GM21737 (cell line): ENCODE data around the gene TMCO6.
"Not testable (repeated sequence)": the region's sequence is repeated elsewhere in the genome, so short reads cannot be mapped to it uniquely, and the experiment has no call there.

Experiments used
- ATAC-seq: cut with Tn5 transposase; IDR thresholded peaks from one replicate; pipeline ENCODE4 v1.9.1; 2021; ENCODE audit warnings: mild to moderate bottlenecking, moderate library complexity; ENCODE audit not compliant: unreplicated experiment

TMCO6 gene

DNA sequence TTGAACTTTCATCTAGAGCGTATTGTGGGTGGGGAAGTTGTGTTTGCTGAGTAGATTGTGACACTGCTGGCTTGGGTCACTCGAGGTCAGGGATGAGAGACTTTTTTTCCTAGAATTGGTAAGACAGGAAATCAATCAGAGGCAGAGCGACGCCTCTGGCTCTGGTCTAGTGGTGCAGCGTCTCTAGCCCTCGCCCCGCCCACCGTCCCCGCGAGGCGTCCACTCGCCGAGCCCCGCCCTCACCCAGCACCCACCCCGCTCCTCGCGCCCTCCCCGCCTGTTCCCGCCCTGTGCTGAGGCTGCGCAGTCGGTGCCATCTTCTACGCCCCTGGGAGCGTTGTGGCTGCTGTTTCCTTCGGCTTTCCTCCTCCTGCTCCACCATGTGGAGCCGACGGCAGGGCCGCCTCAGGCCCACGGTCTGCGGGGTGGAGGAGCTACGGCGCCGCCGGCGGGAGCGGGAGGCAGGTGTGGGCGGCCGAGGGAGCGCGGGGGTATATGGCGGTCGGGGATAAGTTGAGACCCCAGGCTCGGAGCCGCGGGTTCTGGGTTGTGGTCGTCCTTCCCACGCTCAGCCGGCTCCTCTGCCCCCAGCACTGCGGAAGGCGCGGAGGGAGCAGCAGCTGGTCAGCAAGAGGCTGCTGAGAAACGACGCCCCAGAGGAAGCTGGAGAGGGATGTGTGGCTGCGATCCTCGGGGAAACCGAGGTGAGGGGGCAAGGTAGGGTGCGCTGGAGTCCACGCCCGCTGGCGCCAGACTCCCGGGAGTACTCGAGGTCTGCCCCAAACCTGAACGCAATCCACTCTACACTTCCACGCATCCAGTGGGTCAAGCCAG lies at the start of gene TMCO6:
Gene TMCO6 (plus strand): TSS at position 304 of the 834 bp plus-strand sequence. CDS start 77 bp downstream, at position 381.
- ATAC-seq = peak; percentile 94

DNA sequence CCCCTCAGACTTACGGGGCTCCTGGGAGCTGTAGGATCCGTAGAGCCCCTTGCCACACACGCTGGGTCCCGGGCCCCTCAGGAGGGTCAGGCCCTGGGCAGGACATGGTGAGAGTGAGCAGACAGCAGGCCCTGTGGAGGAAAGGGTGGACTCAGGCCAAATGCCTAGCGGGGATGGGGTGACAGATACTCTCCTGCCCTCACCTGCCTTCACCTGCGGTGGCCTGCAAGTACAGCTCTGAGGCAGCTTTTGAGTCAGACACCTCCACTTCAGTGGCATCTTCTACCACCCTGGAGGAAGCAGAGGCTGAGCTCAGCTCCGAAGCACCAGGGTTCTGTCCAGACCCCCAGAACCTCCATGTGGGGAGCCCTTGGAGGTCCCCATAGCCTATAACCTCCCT lies 48.4 kb upstream of the TMCO6 start:
- ATAC-seq = no peak

DNA sequence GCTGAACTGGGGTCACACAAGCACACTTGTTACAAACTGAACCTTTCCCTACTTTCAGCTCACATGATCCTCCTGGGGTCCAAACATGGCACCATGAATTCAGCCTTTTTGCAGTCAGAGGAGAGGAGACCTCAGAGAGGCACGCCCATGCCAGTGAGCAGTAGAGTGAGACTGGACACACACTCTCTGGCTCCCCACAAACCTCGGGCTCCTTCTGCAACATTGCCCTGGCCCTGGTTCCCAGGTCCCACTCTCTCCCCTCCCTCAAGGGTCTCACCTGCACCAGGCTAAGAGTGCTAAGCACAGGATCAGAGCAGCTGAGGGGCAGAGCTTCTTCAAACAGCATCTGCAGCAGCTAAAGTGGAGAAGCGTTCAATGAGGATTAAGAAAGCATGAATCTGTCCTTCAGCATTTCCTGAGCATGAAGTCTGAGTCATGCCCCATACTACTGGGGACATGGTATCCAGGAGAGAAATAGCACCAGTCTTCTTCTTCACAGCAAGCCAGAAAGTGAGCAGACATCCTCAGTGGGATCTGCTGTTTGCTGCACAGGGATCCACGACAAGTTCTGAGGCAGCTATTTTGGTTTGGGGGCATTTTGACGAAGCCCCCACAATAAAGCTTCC lies 47.4 kb upstream of the TMCO6 start:
- no peak for ATAC-seq

DNA sequence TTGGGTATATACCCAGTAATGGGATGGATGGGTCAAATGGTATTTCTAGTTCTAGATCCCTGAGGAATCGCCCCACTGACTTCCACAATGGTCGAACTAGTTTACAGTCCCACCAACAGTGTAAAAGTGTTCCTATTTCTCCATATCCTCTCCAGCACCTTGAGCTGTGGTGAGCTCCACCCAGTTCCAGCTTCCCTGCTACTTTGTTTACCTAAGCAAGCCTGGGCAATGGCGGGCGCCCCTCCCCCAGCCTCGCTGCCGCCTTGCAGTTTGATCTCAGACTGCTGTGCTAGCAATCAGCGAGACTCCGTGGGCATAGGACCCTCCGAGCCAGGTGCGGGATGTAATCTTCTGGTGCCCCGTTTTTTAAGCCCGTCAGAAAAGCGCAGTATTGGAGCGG lies 46.2 kb upstream of the TMCO6 start:
- not testable (repeated sequence) for ATAC-seq

DNA sequence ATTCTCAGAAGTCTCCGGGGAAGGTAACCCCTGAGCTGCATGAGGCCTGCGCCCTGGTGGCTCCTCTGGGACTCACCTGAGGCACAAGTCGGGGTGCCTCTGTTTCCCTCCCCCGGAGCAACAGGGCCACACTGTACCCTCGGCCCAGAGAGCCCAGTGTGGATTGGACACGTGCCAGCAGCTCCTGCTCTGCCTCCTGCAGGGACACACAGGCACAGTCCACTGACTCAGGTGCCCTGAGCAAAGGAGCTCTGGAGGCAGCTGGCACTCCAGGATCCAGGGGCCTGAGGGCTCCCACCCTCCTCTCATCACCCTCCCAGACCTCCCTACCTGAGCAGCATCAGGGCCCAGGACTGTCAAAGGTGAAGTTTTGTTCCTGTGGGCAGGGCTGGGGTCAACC lies 45.1 kb upstream of the TMCO6 start:
- no peak for ATAC-seq

DNA sequence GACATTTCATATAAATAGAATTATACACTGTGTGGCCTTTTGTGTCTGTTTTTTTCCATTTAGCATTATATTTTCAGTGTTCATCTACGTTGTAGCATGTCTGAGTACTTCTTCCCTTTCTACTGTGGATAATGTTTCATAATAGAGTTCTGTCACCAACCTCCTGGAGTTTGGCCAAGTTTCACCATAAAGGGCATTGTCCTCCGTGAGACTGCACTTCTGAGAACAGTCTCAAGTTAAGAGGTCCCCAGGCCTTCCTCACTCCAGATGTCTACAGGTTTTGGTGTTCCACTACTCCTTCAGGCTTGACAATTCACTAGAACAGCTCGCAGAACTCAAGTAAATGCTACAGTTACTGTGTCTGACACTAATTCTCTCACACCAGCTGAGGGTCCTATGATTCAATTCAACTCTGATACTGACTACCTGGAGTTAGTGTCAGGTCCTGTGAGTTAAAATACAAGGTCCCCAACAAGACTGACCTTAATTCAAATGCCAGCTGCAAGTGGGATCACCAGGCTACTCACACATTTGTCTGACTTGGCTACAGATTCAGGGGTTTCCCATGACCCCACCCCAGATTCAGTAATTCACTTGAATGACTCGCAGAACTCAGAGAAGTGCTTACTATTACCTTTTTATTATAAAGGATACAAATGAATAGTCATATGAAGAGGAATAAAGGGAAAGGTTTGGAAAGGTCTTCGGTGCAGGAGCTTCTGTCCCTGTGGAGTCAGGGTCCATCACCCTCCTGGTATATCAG lies 43.5 kb upstream of the TMCO6 start:
- ATAC-seq = no peak

DNA sequence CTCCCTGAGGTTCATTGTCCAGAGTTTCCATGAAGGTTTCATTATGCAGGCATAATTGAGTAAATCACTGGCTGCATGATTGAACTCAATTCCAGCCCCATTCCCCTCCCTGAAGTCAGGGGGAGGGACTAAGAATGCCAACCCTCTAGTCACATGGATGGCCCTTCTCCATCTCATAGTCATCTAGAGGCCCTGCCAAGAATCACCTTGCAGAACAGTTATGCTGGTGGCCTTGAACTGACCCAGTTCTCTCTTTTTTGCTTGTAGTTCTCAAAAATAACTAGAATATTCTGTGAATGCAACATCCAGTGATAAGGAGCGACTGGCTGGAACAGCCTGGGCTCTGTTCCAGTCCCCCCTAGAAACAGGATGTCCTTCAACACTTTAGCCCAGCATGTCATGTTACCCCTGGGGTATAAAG lies 42.9 kb upstream of the TMCO6 start:
- no peak for ATAC-seq

DNA sequence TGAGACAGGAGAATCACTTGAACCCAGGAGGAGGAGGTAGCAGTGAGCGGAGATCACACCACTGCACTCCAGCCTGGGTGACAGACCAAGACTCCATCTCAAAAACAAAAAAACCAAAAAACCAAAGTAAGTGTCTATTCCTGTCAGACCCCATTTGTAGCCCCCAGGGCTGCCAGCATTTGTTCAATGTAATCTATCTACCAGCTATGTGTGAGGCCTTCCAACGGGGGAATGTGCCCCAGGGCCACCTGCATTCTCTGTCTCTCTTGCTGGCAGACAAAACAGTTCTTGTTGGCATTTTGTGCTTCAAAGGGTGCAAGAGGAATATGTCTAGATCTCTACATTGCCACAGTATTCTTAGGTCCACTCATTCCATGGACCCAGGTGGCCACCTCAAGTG lies 40.4 kb upstream of the TMCO6 start:
- ATAC-seq = no peak

DNA sequence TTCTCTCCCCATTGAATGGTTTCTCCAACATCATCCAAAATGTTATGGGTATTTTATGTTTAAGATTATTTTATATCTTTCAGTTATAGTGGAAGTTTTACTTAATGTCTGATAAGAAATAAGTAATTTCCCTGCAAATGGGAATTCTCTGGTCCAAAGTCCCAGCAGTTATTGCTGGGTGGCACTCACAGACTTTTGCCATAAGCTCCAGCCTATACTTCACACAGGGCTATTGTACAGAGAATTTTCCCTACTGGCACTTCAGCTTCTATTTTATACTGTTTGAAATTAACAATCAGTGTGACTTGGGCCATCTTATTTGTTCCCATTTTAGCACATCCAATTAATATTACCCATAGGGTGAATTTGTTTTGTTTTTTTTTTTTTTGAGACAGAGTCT lies 39.2 kb upstream of the TMCO6 start:
- no peak for ATAC-seq

DNA sequence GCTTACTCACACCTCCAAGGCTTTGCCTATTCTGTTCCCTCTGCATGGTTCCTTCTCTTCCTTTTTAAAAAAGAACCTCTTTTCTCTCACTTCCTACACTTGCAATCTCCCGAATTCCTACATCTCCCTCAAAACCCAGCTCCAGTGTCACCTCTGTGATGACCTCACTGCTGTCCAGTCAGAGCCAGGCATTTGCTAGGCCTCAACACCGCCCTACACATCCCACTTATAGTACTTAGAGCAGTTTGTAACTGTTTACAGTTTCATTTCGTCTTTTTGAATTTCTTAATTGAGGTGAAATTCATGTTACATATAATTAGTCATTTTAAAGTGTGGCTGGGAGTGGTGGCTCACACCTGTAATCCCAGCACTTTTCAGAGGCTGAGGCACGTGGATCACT lies 37.1 kb upstream of the TMCO6 start:
- ATAC-seq = no peak

DNA sequence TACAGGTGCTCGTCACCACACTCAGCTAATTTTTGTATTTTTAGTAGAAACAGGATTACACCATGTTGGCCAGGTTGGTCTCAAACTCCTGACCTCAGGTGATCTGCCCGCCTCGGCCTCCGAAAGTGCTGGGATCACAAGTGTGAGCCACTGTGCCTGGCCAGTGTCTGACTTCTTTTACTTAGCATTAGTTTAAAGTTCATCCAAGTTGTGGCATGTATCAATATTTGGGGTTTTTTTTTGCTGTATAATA lies 35.9 kb upstream of the TMCO6 start:
- not testable (repeated sequence) for ATAC-seq

DNA sequence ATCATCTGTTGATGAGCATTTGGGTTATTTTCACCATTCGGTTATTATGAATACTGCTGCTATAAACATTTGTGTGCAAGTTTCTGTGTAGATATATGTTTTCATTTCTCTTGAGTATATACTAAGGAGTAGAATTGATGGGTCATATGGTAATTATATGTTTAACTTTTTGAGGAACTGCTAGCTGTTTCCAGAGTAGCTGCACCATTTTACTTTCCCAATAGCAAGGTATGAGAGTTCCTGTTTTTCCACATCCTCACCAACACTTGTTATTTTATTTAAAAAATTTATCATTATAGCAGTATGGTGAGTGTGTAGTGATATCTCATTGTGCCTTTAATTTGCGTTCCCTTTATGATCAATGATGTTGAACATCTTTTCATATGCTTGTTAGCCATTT lies 35.5 kb upstream of the TMCO6 start:
- no peak for ATAC-seq

DNA sequence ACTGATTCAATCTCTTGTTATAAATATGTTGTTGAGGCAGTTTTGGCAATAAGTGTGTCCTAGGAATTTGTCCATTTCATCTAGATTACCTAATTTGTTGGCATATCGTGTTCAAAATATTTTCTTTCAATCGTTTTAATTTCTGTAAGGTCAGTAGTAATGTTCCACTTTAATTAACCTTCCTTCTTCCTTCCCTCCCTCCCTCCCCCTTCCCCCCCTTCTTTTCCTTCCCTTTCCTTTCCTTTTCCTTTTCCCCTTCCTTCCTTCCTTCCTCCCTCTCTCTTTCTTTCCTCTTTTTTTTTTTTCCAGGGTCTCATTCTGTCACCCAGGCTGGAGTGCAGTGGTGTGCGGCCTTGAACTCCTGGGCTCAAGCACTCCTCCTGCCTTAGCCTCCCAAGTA lies 33.4 kb upstream of the TMCO6 start:
- no peak for ATAC-seq

DNA sequence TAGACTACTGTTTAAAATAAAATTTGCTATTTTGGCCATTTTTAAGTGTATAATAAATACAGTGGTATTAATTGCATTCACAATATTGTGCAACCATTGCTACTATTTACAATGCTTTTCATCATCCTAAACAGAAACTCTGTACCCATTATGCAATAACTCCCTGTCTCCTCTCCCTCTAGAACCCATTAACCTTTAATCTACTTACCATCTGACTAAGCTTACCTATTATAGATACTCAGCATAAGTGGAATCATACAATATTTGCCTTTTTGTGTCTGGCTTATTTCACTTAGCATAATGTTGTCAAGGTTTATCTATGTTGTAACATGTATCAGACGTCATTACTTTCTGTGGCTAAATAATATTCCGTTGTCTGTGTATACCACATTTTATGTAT lies 32.2 kb upstream of the TMCO6 start:
- ATAC-seq = no peak

DNA sequence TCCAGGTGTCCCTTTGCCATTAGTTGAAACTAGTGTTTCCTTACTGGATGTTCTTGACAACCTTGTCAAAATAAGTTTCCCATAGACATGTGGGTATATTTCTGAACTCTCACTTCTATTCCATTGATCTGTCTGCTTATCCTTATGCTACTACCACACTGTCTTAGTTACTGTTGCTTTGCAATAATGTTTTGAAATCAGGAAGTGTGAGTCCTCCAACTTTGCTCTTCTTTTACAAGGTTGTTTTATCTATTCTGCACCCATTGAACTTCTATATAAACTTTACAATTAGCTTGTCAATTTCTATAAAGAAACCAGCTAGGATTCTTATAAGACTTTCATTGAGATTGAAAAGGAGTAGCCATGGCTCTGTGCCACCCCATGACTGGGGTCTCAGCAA lies 30.5 kb upstream of the TMCO6 start:
- ATAC-seq = no peak

DNA sequence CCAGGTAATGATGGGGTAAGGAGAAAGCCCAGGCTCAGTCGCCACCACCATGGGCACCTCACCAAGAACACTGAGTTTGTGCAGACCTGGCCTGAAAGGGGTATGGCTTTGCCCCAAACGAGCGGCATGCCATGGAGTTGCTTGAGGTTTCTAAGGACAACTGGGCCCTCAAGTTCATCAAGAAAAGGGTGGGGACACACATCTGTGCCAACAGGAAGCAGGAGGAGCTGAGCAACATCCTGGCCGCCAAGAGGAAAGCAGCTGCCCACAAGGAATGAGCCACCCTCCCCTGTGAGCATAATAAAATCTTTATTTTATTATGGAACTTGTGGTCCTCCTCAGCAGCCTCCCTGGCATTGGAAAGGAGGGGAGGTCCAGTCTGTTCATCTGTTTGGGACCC lies 30.1 kb upstream of the TMCO6 start:
- ATAC-seq = no peak

DNA sequence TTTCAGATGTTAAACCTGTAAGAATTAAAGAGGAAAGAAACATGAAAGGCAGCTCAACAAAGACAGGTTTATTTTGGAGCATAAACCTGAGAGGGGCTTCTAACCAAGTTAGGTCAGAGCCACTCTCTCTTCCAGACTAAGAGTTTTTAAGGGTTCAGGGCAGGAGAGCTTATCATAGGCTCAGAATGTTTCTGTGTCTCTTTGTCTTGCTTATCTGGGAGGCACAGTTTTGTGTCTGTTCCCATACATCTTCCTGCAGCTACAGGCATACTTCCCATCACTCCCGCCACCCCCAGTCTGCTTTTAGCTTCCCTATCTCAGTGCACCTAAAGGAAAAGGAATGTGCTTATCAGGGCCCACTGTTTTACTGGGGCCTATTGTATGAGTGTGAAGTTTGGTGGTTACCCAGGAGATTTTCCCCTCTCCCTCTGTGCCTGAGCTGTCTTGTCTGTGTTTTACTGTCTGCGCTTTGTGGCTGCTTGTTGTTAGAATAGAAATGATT lies 28.2 kb upstream of the TMCO6 start:
- ATAC-seq = no peak

DNA sequence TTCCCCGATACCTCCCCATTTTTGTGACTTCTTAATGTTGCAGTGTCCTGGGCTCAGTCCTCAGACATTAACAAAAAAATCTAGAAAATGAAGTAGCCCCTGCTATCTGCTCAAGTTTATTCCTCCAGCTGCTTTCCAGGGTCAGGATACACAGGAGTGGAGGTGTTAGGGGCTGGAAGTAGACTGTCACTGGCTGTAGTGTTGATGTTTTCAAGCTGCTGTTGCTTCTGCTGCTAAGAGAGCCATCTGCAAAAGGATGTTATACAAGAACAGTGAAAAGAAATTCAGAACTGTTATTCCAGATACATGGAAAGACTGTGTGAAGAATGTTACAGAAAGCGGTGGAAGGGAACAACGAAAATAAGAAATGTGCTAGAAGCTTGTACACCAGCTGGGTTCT lies 16.9 kb upstream of the TMCO6 start:
- ATAC-seq = no peak

DNA sequence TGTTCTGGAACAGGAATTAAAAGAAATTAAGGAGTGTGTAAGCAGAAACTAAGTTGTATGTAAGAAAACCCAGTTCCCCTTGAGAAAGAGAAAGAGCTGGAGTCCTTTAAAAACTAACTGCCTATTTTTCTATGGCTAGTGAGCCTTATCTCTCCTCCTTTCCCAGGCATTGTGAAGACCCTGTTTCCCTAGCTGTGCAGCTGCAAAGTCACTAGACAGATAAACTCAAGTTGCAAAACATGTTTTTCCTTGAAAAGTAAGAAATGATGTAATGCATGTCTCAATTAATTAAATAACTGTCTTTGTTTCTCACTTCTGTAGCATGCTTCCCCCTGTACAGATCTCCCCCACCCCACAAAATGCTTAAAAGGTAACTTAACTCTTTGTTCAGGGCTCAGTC lies 16.2 kb upstream of the TMCO6 start:
- ATAC-seq = not testable (repeated sequence)

DNA sequence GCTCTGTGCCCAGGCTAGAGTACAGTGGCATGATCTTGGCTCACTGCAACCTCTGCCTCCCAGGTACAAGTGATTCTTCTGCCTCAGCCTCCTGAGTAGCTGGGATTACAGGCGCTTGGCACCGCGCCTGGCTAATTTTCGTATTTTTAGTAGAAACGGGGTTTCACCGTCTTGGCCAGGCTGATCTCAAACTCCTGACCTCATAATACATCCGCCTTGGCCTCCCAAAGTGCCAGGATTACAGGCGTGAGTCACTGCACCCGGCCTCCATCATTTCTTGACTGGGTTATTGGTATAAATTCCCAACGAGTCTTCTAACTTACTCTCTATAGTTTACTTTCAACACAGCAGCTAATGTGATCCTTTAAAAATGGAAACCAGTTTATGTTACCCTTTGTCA lies 14.4 kb upstream of the TMCO6 start:
- ATAC-seq = not testable (repeated sequence)

DNA sequence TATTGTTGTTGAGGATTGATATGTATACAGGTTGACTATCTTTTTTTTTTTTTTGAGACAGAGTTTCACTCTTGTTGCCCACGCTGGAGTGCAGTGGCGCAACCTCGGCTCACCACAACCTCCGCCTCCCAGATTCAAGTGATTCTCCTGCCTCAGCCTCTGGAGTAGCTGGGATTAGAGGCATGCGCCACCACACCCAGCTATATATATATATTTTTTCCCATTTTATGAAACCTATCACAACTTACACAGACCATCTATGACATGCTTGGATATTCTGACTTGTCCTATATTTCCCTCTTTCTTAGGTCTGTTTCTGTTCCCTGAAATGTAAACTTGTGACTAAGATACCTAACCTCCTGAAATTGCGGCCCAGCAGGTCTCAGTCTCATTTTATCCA lies 11.3 kb upstream of the TMCO6 start:
- ATAC-seq = no peak

DNA sequence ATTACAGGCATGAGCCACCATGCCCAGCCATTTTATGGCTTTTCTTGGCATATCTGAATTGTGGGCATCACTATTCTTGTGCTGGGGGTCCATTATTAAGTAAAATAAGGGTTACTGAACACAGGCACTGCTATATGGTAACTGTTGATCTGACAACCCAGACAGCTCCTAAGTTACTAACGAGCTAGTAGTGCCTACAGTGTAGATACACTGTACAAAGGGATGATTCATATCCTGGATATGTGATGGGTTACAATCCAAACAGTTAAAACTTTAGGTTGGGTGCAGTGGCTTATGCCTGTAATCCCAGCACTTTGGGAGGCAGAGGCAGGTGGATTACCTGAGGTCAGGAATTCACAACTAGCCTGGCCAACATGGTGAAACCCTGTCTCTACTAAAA lies 10.5 kb upstream of the TMCO6 start:
- ATAC-seq = no peak
